NT2/D1 (cell line): Measurements from ENCODE around the gene PCDHB4.
"Not testable (repeated sequence)": the region's sequence is repeated elsewhere in the genome, so short reads cannot be mapped to it uniquely, and the experiment has no call there.

ENCODE experiments used
- SUZ12 ChIP-seq: IDR thresholded peaks from 2 replicates; pipeline ENCODE4 v1.6.1; 2011; ENCODE audit not compliant: insufficient read length, insufficient read depth; ENCODE audit errors: extremely low read depth
- ZNF274 ChIP-seq: IDR thresholded peaks from 2 replicates; pipeline ENCODE4 v1.6.1; 2011; ENCODE audit warnings: mild to moderate bottlenecking, low read depth, low read length

DNA sequence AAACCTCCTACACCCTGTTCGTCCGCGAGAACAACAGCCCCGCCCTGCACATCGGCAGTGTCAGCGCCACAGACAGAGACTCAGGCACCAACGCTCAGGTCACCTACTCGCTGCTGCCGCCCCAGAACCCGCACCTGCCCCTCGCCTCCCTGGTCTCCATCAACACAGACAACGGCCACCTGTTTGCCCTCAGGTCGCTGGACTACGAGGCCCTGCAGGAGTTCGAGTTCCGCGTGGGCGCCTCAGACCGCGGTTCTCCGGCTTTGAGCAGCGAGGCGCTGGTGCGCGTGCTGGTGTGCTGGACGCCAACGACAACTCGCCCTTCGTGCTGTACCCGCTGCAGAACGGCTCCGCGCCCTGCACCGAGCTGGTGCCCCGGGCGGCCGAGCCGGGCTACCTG lies 35.7 kb downstream of the PCDHB4 start:
- TF ChIP-seq ZNF274, SUZ12: not testable (repeated sequence)
